ENCODE results near the gene NECAB3. TPM values are rescaled to one million over a fixed set of nuclear protein-coding genes. Genes with fewer than 3 reads are reported as not detected.

Gene NECAB3
- total and polyA plus RNA-seq, 11 donors: 37.6 to 111 (median 71.8) TPM

- DNase-seq: peak in 4 of 5 donors; percentile 46 to 83 (median 62)
- TF ChIP-seq CTCF (IDR thresholded peaks at IDR 0.05): no peak
- TF ChIP-seq POLR2A (IDR thresholded peaks at IDR 0.05): no peak
- ATAC-seq: peak in 2 of 4 donors; percentile 17 to 18
- peak overlapping the region; percentile 25 to 94 (median 84) for H3K27ac ChIP-seq
- peak overlapping the region; percentile 19 to 74 (median 62) for H3K4me3 ChIP-seq
- intact Hi-C loops (cut with DNase I): loop anchor here in 5 of 10 donors (5.0 kb wide), 4 partner anchors 65 to 265 kb away; partner anchors contain the start of genes CDK5RAP1 (in 1 of the 5) and ZNF341 (in 1 of the 5)
- no peaks in the 10 kb centered on the region for H3K27me3 ChIP-seq
- 3 to 13% (median 10%) methylated on average over 6 to 55 of the region's 55 CpGs for WGBS, 4 donors
- peaks cover 0 to 34% (median 8%) of the 10 kb centered on the region in 9 donors for H3K36me3 ChIP-seq
- peaks cover 3 to 63% (median 37%) of the 10 kb centered on the region in 12 donors for H3K4me1 ChIP-seq
- H3K9me3 ChIP-seq: no peaks in the 10 kb centered on the region
Observed at GRCh38 chr20:33667245-33667675, 7.0 kb downstream of the NECAB3 start.

GRCh38 chr20:33666293-33667244 is 7.7 kb downstream of the NECAB3 start, which contains the start of gene ACTL10:
Gene ACTL10 (plus strand): TSS chr20:33666943. CDS start chr20:33667498, 555 bp downstream.
- peaks cover 3 to 62% (median 36%) of the 10 kb centered on the region in 12 donors for H3K4me1 ChIP-seq
- WGBS, 4 donors: 2 to 14% (median 5%) methylated on average over 29 to 50 of the region's 50 CpGs
- ATAC-seq: peak; percentile 76 to 86 (median 82)

GRCh38 chr20:33664762-33665144 is 9.5 kb downstream of the NECAB3 start:
- H3K9me3 ChIP-seq: no peaks in the 10 kb centered on the region
- intact Hi-C loops (cut with DNase I): loop anchor here in 5 of 10 donors (5.0 kb wide), 4 partner anchors 68 to 262 kb away; partner anchors contain the start of genes CDK5RAP1 (in 2 of the 5) and ZNF341 (in 1 of the 5)
- TF ChIP-seq CTCF (IDR thresholded peaks at IDR 0.05): no peak
- no peak for TF ChIP-seq POLR2A (IDR thresholded peaks at IDR 0.05)

More at GRCh38 chr20:33666293-33667244, 7.7 kb downstream of the NECAB3 start, which contains the start of gene ACTL10:
- Histone ChIP-seq H3K9me3 (no peaks in the 10 kb centered on the region), H3K4me3 (peak within 1 kb of the TSS; percentile 19 to 74 (median 62)), H3K27ac (peak within 1 kb of the TSS; percentile 25 to 94 (median 84)), H3K27me3 (no peaks in the 10 kb centered on the region), H3K36me3 (peaks cover 0 to 27% (median 8%) of the 10 kb centered on the region in 9 donors)
- intact Hi-C loops (cut with DNase I): loop anchor here in 5 of 10 donors (5.0 kb wide), 4 partner anchors 66 to 264 kb away; partner anchors contain the start of genes CDK5RAP1 (in 1 of the 5) and ZNF341 (in 1 of the 5)
- TF ChIP-seq CTCF (IDR thresholded peaks at IDR 0.05) (peak in 8 of 12 donors; percentile 9 to 66 (median 32)), POLR2A (IDR thresholded peaks at IDR 0.05) (peak in 1 of 2 donors; percentile 97)
- peak; percentile 97 to 99 (median 97) for DNase-seq

More at GRCh38 chr20:33664762-33665144, 9.5 kb downstream of the NECAB3 start:
- H3K4me1 ChIP-seq: peaks cover 3 to 52% (median 35%) of the 10 kb centered on the region in 12 donors
- H3K27ac ChIP-seq: peak overlapping the region in 1 of 12 donors; percentile 93
- no peak overlapping the region for H3K4me3 ChIP-seq
- ATAC-seq (no peak), DNase-seq (peak in 1 of 5 donors; percentile 26)
- peaks cover 0 to 20% (median 12%) of the 10 kb centered on the region in 9 donors for H3K36me3 ChIP-seq
- H3K27me3 ChIP-seq: no peaks in the 10 kb centered on the region
- WGBS, 4 donors: 96 to 100% (median 98%) methylated on average over 2 of the region's 2 CpGs

Data from heart left ventricle (tissue), 16 donors.